ENCODE data around the gene CNPY4.

Gene CNPY4

DNA sequence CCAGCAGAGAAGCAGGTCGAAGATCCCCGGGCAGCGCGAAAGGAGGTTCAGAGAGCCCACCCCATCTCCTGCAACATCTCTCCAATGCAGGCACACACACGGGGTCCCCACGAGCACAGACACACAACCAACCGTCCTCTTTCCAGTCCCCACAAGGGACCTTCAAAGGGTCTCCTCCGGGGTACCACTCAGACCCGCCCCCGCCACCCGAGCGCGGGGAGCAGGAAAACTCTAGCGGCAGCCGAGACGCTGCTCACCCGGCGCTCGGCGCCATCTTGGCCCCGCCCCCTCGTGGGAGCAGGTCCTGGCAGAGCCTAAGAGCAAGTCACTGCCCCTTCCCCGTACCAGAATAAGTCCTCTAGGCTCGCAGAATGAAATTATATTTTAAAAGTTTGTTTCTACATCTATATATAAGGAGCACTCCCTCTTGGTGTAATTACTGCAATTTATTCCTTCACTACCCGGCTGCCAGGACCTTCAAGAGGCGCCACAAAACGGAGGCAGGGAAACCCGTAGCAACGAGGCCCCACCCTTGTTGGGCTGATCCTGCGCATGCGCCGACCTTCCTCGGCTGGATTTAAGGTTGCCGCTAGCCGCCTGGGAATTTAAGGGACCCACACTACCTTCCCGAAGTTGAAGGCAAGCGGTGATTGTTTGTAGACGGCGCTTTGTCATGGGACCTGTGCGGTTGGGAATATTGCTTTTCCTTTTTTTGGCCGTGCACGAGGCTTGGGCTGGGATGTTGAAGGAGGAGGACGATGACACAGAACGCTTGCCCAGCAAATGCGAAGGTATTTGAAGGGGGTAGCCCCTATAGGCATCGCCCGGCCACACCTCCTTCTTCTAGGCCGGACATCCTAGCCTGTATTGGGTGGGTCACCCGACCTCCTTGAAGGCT lies at the start of gene CNPY4, which contains the start of gene TAF6:
CNPY4 (plus strand) TSS at position 563 of the 898 bp plus-strand sequence; CDS start at position 674, 111 bp downstream.
TAF6 (minus strand) TSS at position 287 of the 898 bp plus-strand sequence. CDS start 5,149 bp downstream, outside the sequence.
- no peak for TF ChIP-seq CTCF (IDR thresholded peaks at IDR 0.05; ENCODE audit: insufficient read depth, low read length, poor library complexity, severe bottlenecking)
- peak within 1 kb of the TSS; percentile 92 for H3K4me3 ChIP-seq (replicated peaks; ENCODE audit: low read depth, low read length)
- no peaks in the 10 kb centered on the region; the same call in 1 of the 2 replicates for H3K36me3 ChIP-seq (ENCODE audit: control insufficient read depth, insufficient read depth, low read length)
- no peaks in the 10 kb centered on the region for H3K27me3 ChIP-seq (replicated peaks; ENCODE audit: control insufficient read depth, insufficient read depth, low read length)
- DNase-seq (ENCODE audit: extremely low read depth, insufficient read length) = peak; percentile 90

DNA sequence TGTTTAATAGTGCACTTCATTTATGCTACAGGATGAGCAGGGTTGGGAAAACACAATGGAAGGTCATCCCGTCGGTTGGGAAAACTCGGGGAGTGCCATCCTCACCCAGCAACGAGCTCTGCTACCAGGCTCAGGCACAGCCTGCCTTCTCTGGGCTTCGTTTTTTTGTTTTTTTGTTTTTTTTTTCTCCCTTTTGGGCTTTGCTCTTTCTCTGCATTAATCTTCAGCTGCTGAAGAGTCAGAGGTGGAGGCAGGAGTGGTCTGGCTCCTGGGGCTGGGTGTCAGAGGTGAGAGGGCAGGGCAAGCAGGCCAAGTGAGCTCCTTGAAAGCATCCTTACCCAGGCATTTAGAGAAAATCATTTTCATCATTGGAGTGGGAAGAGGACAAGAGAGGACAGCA lies 49.4 kb upstream of the CNPY4 start:
- Histone ChIP-seq H3K36me3 (ENCODE audit: control insufficient read depth, insufficient read depth, low read length) (peaks cover 45% of the 10 kb centered on the region), H3K27me3 (replicated peaks; ENCODE audit: control insufficient read depth, insufficient read depth, low read length) (no peaks in the 10 kb centered on the region), H3K4me3 (replicated peaks; ENCODE audit: low read depth, low read length) (no peak overlapping the region)
- no peak for TF ChIP-seq CTCF (IDR thresholded peaks at IDR 0.05; ENCODE audit: insufficient read depth, low read length, poor library complexity, severe bottlenecking)
- DNase-seq (ENCODE audit: extremely low read depth, insufficient read length) = no peak

- H3K4me3 ChIP-seq (replicated peaks; ENCODE audit: low read depth, low read length) = no peak overlapping the region
- no peak for TF ChIP-seq CTCF (IDR thresholded peaks at IDR 0.05; ENCODE audit: insufficient read depth, low read length, poor library complexity, severe bottlenecking)
- H3K36me3 ChIP-seq (ENCODE audit: control insufficient read depth, insufficient read depth, low read length) = peaks cover 52% of the 10 kb centered on the region
- no peak for DNase-seq (ENCODE audit: extremely low read depth, insufficient read length)
- no peaks in the 10 kb centered on the region for H3K27me3 ChIP-seq (replicated peaks; ENCODE audit: control insufficient read depth, insufficient read depth, low read length)
Observed at GRCh38 chr7:100071018-100071723, 48.3 kb upstream of the CNPY4 start.

GRCh38 chr7:100072462-100072861 lies 47.0 kb upstream of the CNPY4 start:
- Histone ChIP-seq H3K4me3 (replicated peaks; ENCODE audit: low read depth, low read length) (no peak overlapping the region), H3K27me3 (replicated peaks; ENCODE audit: control insufficient read depth, insufficient read depth, low read length) (no peaks in the 10 kb centered on the region), H3K36me3 (ENCODE audit: control insufficient read depth, insufficient read depth, low read length) (peaks cover 56% of the 10 kb centered on the region)
- no peak for DNase-seq (ENCODE audit: extremely low read depth, insufficient read length)
- TF ChIP-seq CTCF (IDR thresholded peaks at IDR 0.05; ENCODE audit: insufficient read depth, low read length, poor library complexity, severe bottlenecking) = no peak

- no peak overlapping the region for H3K4me3 ChIP-seq (replicated peaks; ENCODE audit: low read depth, low read length)
- peaks cover 56% of the 10 kb centered on the region for H3K36me3 ChIP-seq (ENCODE audit: control insufficient read depth, insufficient read depth, low read length)
- TF ChIP-seq CTCF (IDR thresholded peaks at IDR 0.05; ENCODE audit: insufficient read depth, low read length, poor library complexity, severe bottlenecking) = no peak
- H3K27me3 ChIP-seq (replicated peaks; ENCODE audit: control insufficient read depth, insufficient read depth, low read length) = no peaks in the 10 kb centered on the region
- no peak for DNase-seq (ENCODE audit: extremely low read depth, insufficient read length)
Observed at GRCh38 chr7:100074841-100075240, 44.6 kb upstream of the CNPY4 start.
